ENCODE measurements around the gene TTC32. TPM values are rescaled to one million over a fixed set of nuclear protein-coding genes. Genes with fewer than 3 reads are reported as not detected.
A peak's percentile ranks its signal among the peaks of the same experiment; 100 is the strongest.

The TTC32 gene
- total RNA-seq, 1 donor from 2014 or later = not detected

- no peaks in the 10 kb centered on the region for H3K4me1 ChIP-seq
- intact Hi-C loops (cut with DNase I) = no loop called here
- TF ChIP-seq CTCF (IDR thresholded peaks at IDR 0.05) = no peak
- H3K4me3 ChIP-seq = no peak overlapping the region
- H3K27ac ChIP-seq = no peak overlapping the region
- DNase-seq (ENCODE audit: low spot score in 2 of 2) = no peak
- no peaks in the 10 kb centered on the region for H3K27me3 ChIP-seq
- H3K9me3 ChIP-seq = no peaks in the 10 kb centered on the region
- no peaks in the 10 kb centered on the region for H3K36me3 ChIP-seq
Measured at GRCh38 chr2:19876751-19877150, 25.0 kb downstream of the TTC32 start.

GRCh38 chr2:19875280-19875679 lies 26.5 kb downstream of the TTC32 start:
- no peak for DNase-seq (ENCODE audit: low spot score in 2 of 2)
- H3K27ac ChIP-seq = no peak overlapping the region
- H3K27me3 ChIP-seq = no peaks in the 10 kb centered on the region
- no peak overlapping the region for H3K4me3 ChIP-seq
- no peaks in the 10 kb centered on the region for H3K9me3 ChIP-seq
- intact Hi-C loops (cut with DNase I) = no loop called here
- no peak for TF ChIP-seq CTCF (IDR thresholded peaks at IDR 0.05)
- H3K4me1 ChIP-seq = no peaks in the 10 kb centered on the region
- no peaks in the 10 kb centered on the region for H3K36me3 ChIP-seq

GRCh38 chr2:19874726-19875125 lies 27.1 kb downstream of the TTC32 start:
- intact Hi-C loops (cut with DNase I) = no loop called here
- H3K27me3 ChIP-seq = no peaks in the 10 kb centered on the region
- TF ChIP-seq CTCF (IDR thresholded peaks at IDR 0.05) = no peak
- no peak overlapping the region for H3K27ac ChIP-seq
- DNase-seq (ENCODE audit: low spot score in 2 of 2) = peak in 1 of 2 donors; percentile 19
- no peaks in the 10 kb centered on the region for H3K4me1 ChIP-seq
- no peak overlapping the region for H3K4me3 ChIP-seq
- H3K9me3 ChIP-seq = no peaks in the 10 kb centered on the region
- no peaks in the 10 kb centered on the region for H3K36me3 ChIP-seq

GRCh38 chr2:19873014-19873413 lies 28.8 kb downstream of the TTC32 start:
- Histone ChIP-seq H3K36me3 (no peaks in the 10 kb centered on the region), H3K27me3 (no peaks in the 10 kb centered on the region), H3K9me3 (no peaks in the 10 kb centered on the region), H3K4me1 (no peaks in the 10 kb centered on the region), H3K27ac (no peak overlapping the region), H3K4me3 (no peak overlapping the region)
- intact Hi-C loops (cut with DNase I) = no loop called here
- no peak for TF ChIP-seq CTCF (IDR thresholded peaks at IDR 0.05)
- peak in 1 of 2 donors; percentile 34 for DNase-seq (ENCODE audit: low spot score in 2 of 2)

GRCh38 chr2:19872302-19872701 lies 29.5 kb downstream of the TTC32 start:
- H3K9me3 ChIP-seq = no peaks in the 10 kb centered on the region
- no peak for TF ChIP-seq CTCF (IDR thresholded peaks at IDR 0.05)
- no peaks in the 10 kb centered on the region for H3K27me3 ChIP-seq
- H3K4me1 ChIP-seq = no peaks in the 10 kb centered on the region
- H3K27ac ChIP-seq = no peak overlapping the region
- no peak overlapping the region for H3K4me3 ChIP-seq
- H3K36me3 ChIP-seq = no peaks in the 10 kb centered on the region
- intact Hi-C loops (cut with DNase I) = no loop called here
- peak in 1 of 2 donors; percentile 27 for DNase-seq (ENCODE audit: low spot score in 2 of 2)

GRCh38 chr2:19871836-19872235 lies 29.9 kb downstream of the TTC32 start:
- Histone ChIP-seq H3K4me3 (no peak overlapping the region), H3K9me3 (no peaks in the 10 kb centered on the region), H3K27me3 (no peaks in the 10 kb centered on the region), H3K4me1 (no peaks in the 10 kb centered on the region), H3K36me3 (no peaks in the 10 kb centered on the region), H3K27ac (no peak overlapping the region)
- peak in 1 of 2 donors; percentile 59 for DNase-seq (ENCODE audit: low spot score in 2 of 2)
- TF ChIP-seq CTCF (IDR thresholded peaks at IDR 0.05) = no peak
- intact Hi-C loops (cut with DNase I) = no loop called here

All from ascending aorta (tissue), 2 donors.